WTC11 (cell line): ENCODE results near the gene PDIA6.

ENCODE experiments used
- ATF6 ChIP-seq: sonication (generic); formaldehyde crosslinking; IDR thresholded peaks from 2 replicates; pipeline ENCODE4 v1.8.1; 2023; ENCODE audit warnings: mild to moderate bottlenecking, missing genetic modification reagents
- CTCF ChIP-seq: fragments of 200-600 bp; IDR thresholded peaks from 2 replicates; pipeline ENCODE4 v1.8.0; 2022; ENCODE audit warnings: antibody characterized with exemption
- EMX1 ChIP-seq: fragments of 250-450 bp; sonication (Bioruptor Pico); IDR thresholded peaks from 2 replicates; pipeline ENCODE4 v1.8.0; 2021; ENCODE audit warnings: mild to moderate bottlenecking
- IRF2 ChIP-seq: sonication (generic); formaldehyde crosslinking; IDR thresholded peaks from 2 replicates; pipeline ENCODE4 v1.8.0; 2022; ENCODE audit warnings: low read depth, missing genetic modification reagents, borderline replicate concordance
- NR1H2 ChIP-seq: sonication (generic); formaldehyde crosslinking; IDR thresholded peaks from 2 replicates; pipeline ENCODE4 v1.9.0; 2021; ENCODE audit warnings: mild to moderate bottlenecking, moderate library complexity, missing genetic modification reagents
- RELA ChIP-seq: sonication (generic); formaldehyde crosslinking; IDR thresholded peaks from 2 replicates; pipeline ENCODE4 v1.8.1; 2022; ENCODE audit warnings: missing genetic modification reagents, mild to moderate bottlenecking, borderline replicate concordance
- TF ChIP-seq, protein P1 (sequence below): sonication (generic); formaldehyde crosslinking; IDR thresholded peaks from 2 replicates; pipeline ENCODE4 v1.8.1; 2023; ENCODE audit warnings: mild to moderate bottlenecking, missing genetic modification reagents, moderate library complexity

GRCh38 chr2:10772868-10773215 lies 39.7 kb downstream of the PDIA6 start:
- no peak for TF ChIP-seq RELA (CRISPR knock-in tag)
- TF ChIP-seq NR1H2 (CRISPR knock-in tag), result no peak
- no peak for TF ChIP-seq EMX1
- TF ChIP-seq ATF6 (CRISPR knock-in tag), result no peak
- TF ChIP-seq CTCF, result no peak
- TF ChIP-seq, protein P1, sequence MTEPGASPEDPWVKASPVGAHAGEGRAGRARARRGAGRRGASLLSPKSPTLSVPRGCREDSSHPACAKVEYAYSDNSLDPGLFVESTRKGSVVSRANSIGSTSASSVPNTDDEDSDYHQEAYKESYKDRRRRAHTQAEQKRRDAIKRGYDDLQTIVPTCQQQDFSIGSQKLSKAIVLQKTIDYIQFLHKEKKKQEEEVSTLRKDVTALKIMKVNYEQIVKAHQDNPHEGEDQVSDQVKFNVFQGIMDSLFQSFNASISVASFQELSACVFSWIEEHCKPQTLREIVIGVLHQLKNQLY (CRISPR knock-in tag), result no peak
- TF ChIP-seq IRF2 (CRISPR knock-in tag), result no peak
